MM.1S (cell line): ENCODE data around the gene KRTAP12-3.

Experiments
- DNase-seq: peaks from one replicate; pipeline ENCODE4 v3.0.0-alpha.2; 2015
- H2AFZ ChIP-seq: fragments of 300-600 bp; sonication (generic); 2 replicates; pipeline ENCODE4 v1.6.0; 2016; ENCODE audit warnings: antibody characterized with exemption, low read length
- H3F3A ChIP-seq: fragments of 300-600 bp; sonication (generic); 2 replicates; pipeline ENCODE4 v1.6.1; 2016; ENCODE audit warnings: mild to moderate bottlenecking, antibody characterized with exemption, low read length, moderate library complexity, mixed read lengths; ENCODE audit not compliant: insufficient read depth
- H3K27ac ChIP-seq: fragments of 300-600 bp; sonication (generic); 2 replicates; pipeline ENCODE4 v1.5.1; 2016; ENCODE audit warnings: mild to moderate bottlenecking, low read length
- H3K27me3 ChIP-seq: fragments of 300-600 bp; sonication (generic); replicated peaks from 2 replicates; pipeline ENCODE4 v1.6.0; 2016; ENCODE audit warnings: low read length; ENCODE audit not compliant: insufficient read depth
- H3K36me3 ChIP-seq: fragments of 300-600 bp; sonication (generic); replicated peaks from 2 replicates; pipeline ENCODE4 v1.6.1; 2016; ENCODE audit warnings: mild to moderate bottlenecking, low read length, mixed read lengths; ENCODE audit not compliant: insufficient read depth
- H3K4me1 ChIP-seq: fragments of 300-600 bp; sonication (generic); 2 replicates; pipeline ENCODE4 v1.6.1; 2016; ENCODE audit warnings: low read length, mixed read lengths
- H3K4me2 ChIP-seq: fragments of 300-600 bp; sonication (generic); 2 replicates; pipeline ENCODE4 v1.6.0; 2016; ENCODE audit warnings: low read depth, low read length
- H3K4me3 ChIP-seq: fragments of 300-600 bp; sonication (generic); 2 replicates; pipeline ENCODE4 v1.5.1; 2016; ENCODE audit warnings: low read length, mixed read lengths
- H3K79me2 ChIP-seq: fragments of 300-600 bp; sonication (generic); 2 replicates; pipeline ENCODE4 v1.6.1; 2016; ENCODE audit warnings: mixed run types, low read length, mixed read lengths
- H3K9ac ChIP-seq: fragments of 300-600 bp; sonication (generic); 2 replicates; pipeline ENCODE4 v1.6.1; 2016; ENCODE audit warnings: low read length, mixed read lengths
- H3K9me2 ChIP-seq: fragments of 300-600 bp; sonication (generic); replicated peaks from 2 replicates; pipeline ENCODE4 v1.6.1; 2016; ENCODE audit warnings: mild to moderate bottlenecking, low read length, mixed read lengths; ENCODE audit not compliant: insufficient read depth
- H3K9me3 ChIP-seq: fragments of 300-600 bp; sonication (generic); replicated peaks from 2 replicates; pipeline ENCODE4 v1.6.1; 2016; ENCODE audit warnings: mild to moderate bottlenecking, low read length, mixed read lengths; ENCODE audit not compliant: insufficient read depth
- H4K20me1 ChIP-seq: fragments of 300-600 bp; sonication (generic); 2 replicates; pipeline ENCODE4 v1.6.1; 2016; ENCODE audit warnings: mild to moderate bottlenecking, low read length, moderate library complexity, mixed read lengths; ENCODE audit not compliant: insufficient read depth
- CTCF ChIP-seq: fragments of 300-600 bp; sonication (generic); IDR thresholded peaks from 2 replicates; pipeline ENCODE4 v1.5.1; 2016; ENCODE audit warnings: antibody characterized with exemption, low read length, mixed read lengths
- EZH2 ChIP-seq: fragments of 300-600 bp; sonication (generic); optimal IDR thresholded peaks from 2 replicates; pipeline ENCODE3; 2017; ENCODE audit warnings: low read depth, mild to moderate bottlenecking, antibody characterized with exemption, low read length, mixed read lengths
- EZH2phosphoT487 ChIP-seq: fragments of 300-600 bp; sonication (generic); IDR thresholded peaks from 2 replicates; pipeline ENCODE4 v1.6.1; 2018; ENCODE audit warnings: antibody characterized with exemption, low read length

KRTAP12-3 gene

GRCh38 chr21:44681861-44682579, 24.3 kb downstream of the KRTAP12-3 start, which contains the start of gene KRTAP12-1:
KRTAP12-1 (minus strand) TSS chr21:44682163; CDS start chr21:44682123, 40 bp downstream.
- Histone ChIP-seq H4K20me1 (no peaks in the 10 kb centered on the region), H3K79me2 (no peaks in the 10 kb centered on the region), H3K4me1 (no peaks in the 10 kb centered on the region), H3F3A (no peaks in the 10 kb centered on the region), H3K27ac (no peak within 1 kb of the TSS), H3K9ac (no peak within 1 kb of the TSS), H3K4me2 (no peak within 1 kb of the TSS), H3K27me3 (peaks cover 99% of the 10 kb centered on the region), H3K4me3 (no peak within 1 kb of the TSS), H3K36me3 (no peaks in the 10 kb centered on the region), H3K9me3 (no peaks in the 10 kb centered on the region), H3K9me2 (no peaks in the 10 kb centered on the region), H2AFZ (no peak within 1 kb of the TSS)
- TF ChIP-seq CTCF = no peak
- TF ChIP-seq EZH2phosphoT487 = no peak
- no peak for TF ChIP-seq EZH2
- DNase-seq = no peak

GRCh38 chr21:44682580-44683151, 24.9 kb downstream of the KRTAP12-3 start:
- Histone ChIP-seq H4K20me1 (no peaks in the 10 kb centered on the region), H3K9me3 (no peaks in the 10 kb centered on the region), H3K4me3 (no peak overlapping the region), H3K36me3 (no peaks in the 10 kb centered on the region), H2AFZ (no peak overlapping the region), H3K4me1 (no peaks in the 10 kb centered on the region), H3K27me3 (peaks cover 99% of the 10 kb centered on the region), H3K4me2 (no peak overlapping the region), H3K9ac (no peak overlapping the region), H3K27ac (no peak overlapping the region), H3K9me2 (no peaks in the 10 kb centered on the region), H3K79me2 (no peaks in the 10 kb centered on the region), H3F3A (no peaks in the 10 kb centered on the region)
- TF ChIP-seq CTCF (no peak), EZH2phosphoT487 (no peak), EZH2 (no peak)
- DNase-seq = no peak

GRCh38 chr21:44684077-44684476, 26.3 kb downstream of the KRTAP12-3 start:
- no peak overlapping the region for H3K9ac ChIP-seq
- no peak overlapping the region for H2AFZ ChIP-seq
- TF ChIP-seq EZH2phosphoT487 (no peak), CTCF (no peak), EZH2 (no peak)
- H3K4me2 ChIP-seq = no peak overlapping the region
- H3K27ac ChIP-seq = no peak overlapping the region
- no peaks in the 10 kb centered on the region for H3F3A ChIP-seq
- no peaks in the 10 kb centered on the region for H4K20me1 ChIP-seq
- DNase-seq = no peak
- no peaks in the 10 kb centered on the region for H3K9me3 ChIP-seq
- H3K4me1 ChIP-seq = no peaks in the 10 kb centered on the region
- H3K79me2 ChIP-seq = no peaks in the 10 kb centered on the region
- H3K9me2 ChIP-seq = no peaks in the 10 kb centered on the region
- no peak overlapping the region for H3K4me3 ChIP-seq
- no peaks in the 10 kb centered on the region for H3K36me3 ChIP-seq
- peaks cover 99% of the 10 kb centered on the region for H3K27me3 ChIP-seq
